ENCODE measurements around the gene MADCAM1.
"Not testable (repeated sequence)": the region's sequence is repeated elsewhere in the genome, so short reads cannot be mapped to it uniquely, and the experiment has no call there.

MADCAM1 gene

DNA sequence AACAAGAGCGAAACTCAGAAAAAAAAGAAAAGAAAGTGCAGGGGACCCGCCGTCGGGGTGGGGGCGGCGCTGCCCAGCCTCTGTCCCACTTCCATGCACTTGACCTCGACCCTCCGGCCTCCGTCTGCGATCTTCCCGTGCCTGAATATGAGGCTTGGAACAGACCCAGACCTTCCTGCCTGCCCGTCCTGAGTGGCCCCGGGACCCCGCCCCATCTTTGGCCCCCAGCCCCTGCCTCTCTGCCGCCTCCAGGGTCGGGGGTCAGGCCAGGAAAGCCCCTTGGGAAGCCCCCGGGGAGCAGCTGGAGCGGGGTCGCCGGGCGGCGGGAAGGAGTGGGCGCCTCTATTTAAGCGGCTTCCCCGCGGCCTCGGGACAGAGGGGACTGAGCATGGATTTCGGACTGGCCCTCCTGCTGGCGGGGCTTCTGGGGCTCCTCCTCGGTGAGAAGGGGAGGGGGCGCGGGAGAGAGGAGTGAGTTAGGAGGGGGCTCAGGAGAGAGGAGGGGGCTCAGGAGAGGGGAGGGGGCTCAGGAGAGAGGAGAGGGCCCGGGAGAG lies at the start of gene MADCAM1:
Gene MADCAM1 (plus strand): TSS at position 375 of the 554 bp plus-strand sequence. CDS start 14 bp downstream, at position 389.
- no peak for DNase-seq

DNA sequence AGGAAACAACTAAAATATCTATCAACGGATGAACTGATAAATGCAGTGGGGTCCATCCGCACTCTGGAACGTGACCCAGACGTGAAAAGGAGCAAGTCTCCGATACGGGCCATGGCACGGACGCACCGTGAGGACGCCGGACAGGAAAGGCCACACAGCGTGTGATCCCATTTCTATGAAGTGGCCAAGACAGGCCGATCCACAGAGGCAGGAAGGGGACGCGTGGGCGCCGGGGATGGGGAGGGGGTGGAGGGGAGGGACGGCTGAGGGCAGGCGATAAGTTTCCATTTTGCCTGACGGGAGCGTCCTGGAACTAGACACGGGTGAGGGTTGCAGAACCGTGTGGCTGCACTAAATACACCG lies 49.2 kb upstream of the MADCAM1 start:
- no peak for DNase-seq

DNA sequence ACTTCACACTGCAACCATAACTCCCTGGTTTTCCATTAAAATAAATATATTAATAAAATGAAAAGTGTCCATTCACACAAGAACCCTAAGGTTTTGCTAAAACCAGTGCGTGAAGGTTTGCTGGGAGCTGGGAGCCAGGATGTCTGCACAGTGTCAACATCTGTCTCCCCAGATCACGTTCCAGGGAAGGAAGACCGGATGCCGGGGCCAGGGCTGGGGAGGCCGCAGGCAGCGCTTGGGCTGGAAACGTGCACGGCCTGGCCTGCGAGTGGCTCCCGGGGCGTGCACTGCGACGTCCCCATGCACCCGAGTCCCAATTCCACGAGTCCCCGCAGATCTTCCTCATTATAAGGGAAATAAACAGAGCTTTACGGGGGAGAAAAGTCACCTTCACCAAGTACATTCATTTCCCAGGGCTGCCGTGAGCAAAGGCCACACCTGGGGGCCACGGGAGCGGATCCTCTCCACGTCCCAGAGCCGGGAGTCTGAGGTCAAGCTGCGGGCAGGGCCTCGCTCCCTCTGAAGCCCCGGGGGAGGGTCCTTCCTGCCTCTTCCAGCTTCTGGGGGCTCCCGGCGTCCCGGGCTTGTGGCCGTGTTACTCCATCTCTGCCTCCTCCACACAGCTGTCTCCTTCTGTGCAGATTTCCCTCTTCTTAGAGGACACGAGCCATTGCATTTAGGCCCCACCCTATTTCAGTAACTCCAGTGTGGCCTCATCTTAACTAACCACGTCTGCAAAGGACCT lies 48.3 kb upstream of the MADCAM1 start:
- DNase-seq: no peak

DNA sequence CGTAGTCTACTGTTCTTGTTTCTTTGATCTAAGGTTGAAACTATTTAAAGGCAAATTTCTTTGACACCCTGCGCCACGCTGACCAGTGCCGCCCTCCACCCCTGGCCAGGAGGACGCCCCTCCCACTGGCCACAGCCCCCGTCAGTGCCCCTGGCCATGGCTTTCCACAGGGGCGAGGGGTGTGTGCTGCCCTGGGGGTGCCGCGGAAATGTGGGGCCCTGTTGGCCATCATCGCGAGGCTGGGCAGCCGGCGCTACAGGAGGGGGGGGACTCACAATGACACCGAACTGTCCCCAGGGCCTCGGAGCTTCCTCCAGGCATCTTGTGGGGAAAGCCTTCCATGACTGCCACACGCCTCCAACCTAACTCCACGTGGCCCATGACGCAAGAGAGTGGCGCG lies 46.4 kb upstream of the MADCAM1 start:
- no peak for DNase-seq

DNA sequence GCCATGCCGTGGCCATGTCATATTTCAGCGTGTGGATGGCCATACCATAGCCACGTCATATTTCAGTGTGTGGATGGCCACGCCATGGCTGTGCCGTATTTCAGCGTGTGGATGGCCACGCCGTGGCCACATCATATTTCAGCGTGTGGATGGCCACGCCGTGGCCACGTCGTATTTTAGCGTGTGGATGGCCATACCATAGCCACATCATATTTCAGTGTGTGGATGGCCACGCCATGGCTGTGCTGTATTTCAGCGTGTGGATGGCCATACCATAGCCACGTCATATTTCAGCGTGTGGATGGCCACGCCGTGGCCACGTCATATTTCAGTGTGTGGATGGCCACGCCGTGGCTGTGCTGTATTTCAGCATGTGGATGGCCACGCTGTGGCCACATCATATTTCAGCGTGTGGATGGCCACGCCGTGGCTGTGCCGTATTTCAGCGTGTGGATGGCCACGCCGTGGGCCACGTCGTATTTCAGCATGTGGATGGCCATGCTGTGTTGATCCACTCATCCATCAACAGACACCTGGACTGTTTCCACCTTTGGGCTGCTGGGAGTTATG lies 45.3 kb upstream of the MADCAM1 start:
- not testable (repeated sequence) for DNase-seq

DNA sequence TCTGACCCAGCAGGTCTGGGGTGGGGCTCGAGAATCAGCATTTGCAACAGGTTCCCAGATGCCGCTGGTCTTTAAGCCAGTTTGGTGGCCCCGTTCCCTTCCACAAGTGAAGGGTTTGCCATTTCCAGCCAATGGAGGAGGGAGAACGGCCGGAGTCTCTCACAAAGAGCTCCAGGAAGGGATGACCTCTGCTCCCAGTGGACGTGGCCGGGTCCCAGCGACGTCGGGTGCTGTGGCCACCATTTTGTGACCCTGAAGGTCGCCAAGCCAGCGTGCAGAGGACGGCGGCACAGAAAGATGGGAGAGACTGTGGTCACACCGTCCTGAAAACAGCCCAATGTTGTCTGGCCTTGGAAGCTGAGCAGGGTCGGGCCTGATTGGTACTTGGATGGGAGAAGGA lies 43.5 kb upstream of the MADCAM1 start:
- DNase-seq: no peak

DNA sequence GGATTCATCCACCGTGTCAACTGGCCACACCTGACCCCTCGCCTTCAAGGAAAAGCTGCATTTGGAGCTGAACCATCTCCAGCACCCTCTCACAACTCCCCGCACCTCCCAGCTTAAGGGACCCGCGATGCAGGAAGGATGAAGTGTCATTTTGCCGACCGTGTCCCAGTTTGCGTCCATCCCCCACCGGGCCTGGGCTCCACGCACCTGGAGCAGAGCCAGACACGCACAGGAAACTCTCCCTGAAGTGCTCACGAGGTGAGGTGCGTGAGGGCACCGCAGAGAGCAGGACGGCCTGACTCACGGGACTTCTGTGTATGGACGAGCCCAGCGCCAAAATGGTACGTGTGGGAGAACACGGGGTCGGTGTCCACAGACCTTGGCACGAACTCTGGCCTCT lies 42.7 kb upstream of the MADCAM1 start:
- DNase-seq: no peak

DNA sequence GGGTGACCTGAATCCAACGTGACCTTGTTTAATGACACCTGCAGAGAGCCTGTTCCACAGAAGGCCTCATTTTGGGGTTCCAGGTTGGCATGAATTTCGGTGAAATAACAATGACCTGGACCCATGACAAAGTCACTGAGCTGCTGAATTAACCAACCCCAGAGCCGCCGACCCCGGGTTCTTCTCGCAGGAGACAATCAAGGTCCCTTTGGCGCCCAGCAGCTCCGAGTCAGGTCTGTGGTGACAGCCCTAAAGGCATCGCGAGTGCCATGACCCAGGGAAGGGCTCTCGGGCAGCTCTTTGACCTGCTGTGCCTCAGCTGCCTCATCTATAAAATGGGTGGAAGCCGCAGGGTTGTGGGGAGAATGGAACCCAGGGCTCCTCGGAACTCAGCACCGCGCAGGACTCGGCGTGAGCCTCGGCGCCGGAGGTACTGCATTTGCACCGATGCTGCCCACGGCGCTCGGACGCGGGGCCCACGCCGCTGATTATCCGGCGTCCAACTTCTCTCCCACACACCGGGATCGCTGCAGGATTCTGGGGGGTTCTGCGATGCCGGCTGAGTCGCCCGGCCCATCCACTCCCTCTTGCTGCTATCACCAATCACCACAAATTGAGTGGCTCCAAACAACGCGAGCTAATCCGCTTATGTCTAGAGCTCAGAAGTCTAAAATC lies 41.1 kb upstream of the MADCAM1 start:
- no peak for DNase-seq

DNA sequence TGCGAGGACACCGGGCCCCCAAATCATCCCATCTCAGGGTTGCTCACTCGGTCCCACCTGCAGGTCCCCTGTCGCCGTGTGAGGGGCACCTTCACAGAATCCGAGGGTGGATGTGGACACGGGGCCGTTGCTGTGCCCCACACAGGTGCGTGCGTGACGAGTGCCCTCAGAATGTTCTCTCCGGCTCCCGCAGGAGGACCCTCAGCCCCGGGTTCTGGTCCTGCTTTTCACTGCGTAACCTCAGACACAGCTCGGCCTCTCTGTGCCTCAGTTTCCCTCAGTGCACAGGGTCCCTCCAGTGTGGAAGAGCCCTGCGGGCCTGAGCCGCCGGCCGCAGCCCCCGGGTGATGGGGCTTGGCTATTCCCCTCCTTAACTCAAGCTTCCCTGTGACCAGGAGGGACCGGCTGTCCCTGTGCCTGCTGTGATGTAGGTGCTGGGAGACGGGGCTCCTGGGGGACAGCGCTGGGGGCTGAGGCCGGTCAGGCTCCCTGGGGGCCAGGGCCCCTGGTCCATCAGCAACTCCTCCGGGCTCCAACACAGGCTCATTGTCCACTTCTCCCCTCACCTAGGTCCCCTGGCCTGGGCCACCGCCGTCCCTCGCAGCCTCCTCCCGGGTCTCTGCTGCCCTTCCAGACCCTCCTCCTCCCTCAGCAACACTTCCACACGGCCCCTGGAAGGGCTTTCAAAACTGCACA lies 40.3 kb upstream of the MADCAM1 start:
- DNase-seq: no peak

DNA sequence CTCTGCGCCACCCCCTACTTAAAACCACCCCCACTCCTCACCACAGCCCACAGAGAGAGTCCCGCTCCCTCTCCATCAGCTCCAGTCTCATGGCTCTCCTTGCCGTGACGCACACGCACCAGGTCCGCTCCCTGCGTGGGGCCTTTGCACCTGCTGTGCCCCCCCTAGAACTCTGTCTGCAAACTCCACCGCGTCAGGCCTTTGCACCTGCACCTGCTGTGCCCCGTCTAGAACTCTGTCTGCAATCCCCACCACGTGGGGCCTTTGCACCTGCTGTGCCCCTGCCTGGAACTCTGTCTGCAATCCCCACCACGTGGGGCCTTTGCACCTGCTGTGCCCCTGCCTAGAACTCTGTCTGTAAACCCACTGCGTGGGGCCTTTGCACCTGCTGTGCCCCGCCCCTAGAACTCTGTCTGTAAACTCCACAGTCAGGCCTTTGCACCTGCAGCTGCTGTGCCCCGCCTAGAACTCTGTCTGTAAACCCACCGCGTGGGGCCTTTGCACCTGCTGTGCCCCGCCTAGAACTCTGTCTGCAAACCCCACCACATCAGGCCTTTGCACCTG lies 39.7 kb upstream of the MADCAM1 start:
- DNase-seq: no peak

DNA sequence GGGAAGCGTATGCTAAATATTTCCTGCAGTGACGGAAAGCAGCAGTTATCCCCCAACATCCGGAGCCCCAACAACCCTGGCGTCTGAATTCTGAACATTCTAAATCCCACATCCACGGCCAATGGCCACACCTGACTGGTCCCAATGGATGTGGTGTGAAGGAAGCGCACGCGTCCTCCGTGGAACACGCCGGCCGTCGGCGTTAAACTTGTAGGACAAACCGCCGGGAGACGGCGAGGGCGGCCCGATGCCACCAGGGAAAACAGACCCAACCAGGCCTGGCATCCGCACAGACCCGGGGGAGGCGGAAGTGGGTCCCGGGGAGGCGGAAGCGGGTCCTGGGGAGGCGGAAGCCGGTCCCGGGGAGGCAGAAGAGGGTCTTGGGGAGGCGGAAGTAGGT lies 38.6 kb upstream of the MADCAM1 start:
- no peak for DNase-seq

DNA sequence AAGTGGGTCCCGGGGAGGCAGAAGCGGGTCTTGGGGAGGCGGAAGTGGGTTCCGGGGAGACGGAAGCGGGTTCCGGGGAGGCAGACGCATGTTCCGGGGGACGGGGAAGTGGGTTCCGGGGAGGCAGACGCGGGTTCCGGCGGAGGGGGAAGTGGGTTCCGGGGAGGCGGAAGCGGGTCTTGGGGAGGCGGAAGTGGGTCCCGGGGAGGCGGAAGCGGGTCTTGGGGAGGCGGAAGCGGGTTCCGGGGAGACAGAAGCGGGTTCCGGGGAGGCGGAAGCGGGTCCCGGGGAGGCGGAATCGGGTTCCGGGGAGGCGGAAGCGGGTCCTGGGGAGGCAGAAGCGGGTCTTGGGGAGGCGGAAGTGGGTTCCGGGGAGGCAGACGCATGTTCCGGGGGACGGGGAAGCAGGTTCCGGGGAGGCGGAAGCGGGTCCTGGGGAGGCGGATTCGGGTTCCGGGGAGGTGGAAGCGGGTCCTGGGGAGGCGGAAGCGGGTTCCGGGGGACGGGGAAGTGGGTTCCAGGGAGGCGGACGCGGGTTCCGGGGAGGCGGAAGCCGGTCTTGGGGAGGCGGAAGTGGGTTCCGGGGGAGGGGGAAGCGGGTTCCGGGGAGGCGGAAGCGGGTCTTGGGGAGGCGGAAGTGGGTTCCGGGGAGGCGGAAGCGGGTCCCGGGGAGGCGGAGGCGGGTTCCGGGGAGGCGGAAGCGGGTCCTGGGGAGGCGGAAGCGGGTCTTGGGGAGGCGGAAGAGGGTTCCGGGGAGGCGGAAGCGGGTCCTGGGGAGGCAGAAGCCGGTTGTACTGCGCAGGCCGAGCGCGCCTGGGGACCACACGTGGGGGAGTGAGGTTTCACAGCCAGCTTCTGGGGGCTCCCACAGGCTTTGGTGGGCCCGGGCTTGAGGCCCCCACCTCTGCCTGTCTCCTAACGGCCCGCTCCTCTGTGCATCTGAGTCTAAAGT lies 37.9 kb upstream of the MADCAM1 start:
- no peak for DNase-seq

DNA sequence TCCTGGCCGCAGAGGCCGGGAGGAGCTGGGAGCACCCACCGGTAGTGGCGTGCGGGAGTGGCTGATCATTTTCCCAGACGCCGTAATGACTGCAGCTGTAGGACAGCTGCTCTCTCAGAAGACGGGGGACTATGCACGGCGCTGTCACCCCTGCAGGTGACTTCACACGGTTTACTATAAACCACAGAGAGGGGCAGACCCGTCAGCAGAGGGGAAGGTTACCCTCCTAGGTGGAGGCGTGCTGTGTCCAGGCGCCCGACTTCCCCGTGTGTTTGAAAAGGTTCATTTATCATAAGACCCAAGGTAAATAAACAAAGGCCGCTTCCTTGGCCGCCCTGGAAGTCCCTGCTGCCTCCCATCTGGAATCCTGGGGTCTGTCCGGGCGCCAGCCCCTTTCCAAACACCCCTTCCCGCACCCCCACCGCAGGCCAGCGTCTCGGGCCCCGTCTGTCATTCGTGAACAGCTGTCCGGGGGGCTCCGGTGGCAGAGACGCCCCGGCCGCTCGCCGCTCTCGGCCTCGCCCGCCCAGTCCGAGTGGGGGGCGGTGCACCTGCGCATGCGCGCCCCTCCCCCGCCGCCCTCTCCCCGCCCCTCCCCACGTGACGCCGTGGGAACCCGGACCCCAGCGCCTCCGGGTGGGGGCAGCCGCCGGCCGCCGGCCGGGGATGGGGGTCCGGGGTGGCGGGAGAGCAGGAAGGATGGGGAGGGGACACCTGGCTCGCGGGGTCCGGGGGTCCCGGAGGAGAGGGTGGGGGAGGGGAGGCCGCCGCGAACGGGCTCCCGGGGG lies 36.4 kb upstream of the MADCAM1 start:
- no peak for DNase-seq

DNA sequence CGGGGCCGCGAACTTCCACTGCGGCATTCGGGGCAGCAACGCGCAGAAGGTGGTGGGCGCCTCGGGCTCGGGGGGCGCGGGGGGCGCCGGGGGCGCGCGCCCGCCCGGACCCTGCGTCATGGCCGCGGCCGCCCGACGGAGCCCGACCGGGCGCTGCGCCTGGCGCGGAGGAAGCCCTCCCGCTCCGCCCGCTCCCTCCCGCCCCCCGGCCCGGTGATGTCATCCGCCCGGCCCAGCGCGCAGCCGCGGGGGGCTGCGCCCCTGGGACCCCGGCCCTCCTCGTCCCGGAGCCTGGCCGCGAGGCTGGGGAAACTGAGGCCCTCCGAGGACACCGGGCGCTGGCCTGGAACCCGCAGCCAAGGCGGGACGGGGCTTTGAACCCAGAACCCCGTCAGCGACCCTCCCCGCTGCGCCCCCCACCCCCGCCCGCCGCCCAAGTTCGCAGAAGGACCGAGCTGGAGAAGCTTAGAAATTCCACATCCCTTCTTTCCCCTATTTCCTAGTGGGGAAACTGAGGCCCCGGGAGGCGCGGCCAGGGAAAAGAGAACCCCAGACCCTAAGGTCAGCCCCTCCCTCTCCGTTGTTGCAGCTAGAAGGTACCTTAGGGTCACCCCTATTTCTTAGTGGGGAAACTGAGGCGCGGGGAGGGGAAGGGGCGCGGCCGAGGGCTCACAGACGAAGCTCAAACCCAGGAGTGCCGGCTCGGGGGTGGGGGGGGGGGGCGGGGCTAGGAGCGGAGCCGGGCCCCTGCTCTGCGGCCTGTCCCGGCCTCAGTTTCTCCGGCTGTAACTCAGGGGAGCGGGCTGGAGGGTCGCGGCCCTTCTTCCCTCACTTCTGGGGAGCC lies 35.2 kb upstream of the MADCAM1 start, which contains the start of gene SHC2:
Gene SHC2 (minus strand): TSS at position 157 of the 844 bp plus-strand sequence. CDS start 37 bp downstream, at position 120.
- no peak for DNase-seq

DNA sequence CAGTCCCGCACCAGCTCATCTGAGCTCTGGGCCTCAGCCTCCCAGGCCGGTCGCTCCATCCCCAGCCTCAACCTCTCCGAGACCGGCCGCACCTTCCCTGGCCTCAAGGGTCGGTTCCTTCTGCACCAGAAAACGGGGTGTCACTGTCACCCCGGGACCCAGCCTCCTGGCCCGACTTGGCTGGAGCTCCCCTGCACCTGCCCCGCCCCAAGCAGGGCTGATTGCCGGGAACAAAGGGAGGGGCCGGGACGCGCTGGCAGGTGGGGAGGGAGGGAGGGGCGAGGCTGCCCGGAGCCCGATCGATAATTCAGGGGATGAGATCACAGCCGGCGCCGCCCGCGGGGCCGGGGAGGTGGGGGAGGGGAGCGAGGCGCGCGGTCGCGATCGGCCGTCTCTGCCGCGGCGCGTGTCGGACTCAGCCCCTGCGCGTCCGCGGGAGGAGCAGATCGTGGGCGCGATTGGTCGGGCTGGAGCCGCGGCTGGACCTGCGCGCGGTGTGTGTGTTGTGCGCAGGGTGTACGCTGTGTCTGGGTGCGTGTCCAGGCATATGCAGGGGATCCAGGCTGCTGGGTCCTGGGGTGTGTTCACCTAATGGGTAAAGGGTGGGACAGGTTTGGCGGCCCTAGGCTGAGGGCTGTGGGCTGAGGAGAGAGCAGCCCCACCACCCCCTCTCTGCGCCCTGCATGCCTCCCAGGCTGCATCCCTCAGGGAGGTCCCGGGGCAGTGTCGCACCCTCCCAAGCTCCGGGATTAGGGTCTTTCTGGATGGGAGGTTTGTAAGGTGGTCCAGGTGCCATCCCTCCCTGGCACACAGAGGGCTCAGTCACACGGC lies 34.4 kb upstream of the MADCAM1 start:
- no peak for DNase-seq

DNA sequence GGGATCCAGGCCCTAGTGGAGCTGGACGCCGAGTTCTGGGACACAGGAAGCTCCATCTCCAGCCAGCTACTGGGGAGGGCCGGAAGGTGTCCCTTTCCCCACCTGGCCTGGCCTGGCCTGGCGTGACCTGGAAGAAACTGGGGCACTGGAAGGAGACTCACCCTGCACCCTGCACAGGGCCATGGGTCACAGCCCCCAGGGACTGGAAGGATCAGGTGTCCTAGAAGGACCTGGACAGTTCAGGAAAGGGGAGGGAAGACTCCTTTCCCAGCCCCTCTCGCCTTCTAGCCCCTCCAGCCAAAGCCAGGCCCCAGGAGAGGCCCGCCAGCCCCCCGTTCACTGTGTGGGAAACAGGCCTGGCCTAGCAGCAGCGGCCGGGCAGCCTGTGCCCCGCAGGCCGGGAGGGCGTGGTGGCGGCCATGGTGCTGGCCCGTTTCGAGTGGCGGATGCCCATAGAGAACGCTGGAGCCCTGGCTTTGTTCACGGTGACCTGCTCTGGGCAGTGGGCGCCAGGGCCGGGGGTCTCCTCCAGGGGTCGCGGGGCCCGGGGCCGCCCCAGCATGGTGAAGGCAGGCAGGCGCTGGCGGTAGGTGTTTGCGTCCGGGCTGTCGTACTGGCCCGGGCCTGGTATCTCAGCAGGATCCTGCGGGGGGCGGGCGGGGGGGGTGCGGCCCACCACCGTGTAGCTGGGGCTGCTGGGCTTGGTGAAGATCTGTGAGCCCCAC lies 32.6 kb upstream of the MADCAM1 start:
- DNase-seq: no peak

DNA sequence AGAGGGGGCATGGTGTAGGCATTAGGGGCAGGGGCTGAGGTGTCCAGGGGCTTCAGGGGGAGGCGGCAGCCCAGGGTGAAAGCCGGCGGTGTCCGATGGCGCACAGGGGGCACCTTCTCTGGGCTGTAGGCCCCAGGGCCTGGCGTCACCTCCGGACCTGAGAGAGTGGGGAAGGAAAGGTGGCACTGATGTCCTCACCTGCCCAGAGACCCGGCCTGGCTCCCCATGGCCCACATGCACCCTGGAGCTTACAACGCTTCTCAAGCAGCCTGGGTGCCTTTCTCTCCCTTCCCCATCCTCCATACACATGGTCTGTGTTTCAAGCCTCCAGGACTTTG lies 32.1 kb upstream of the MADCAM1 start:
- no peak for DNase-seq

DNA sequence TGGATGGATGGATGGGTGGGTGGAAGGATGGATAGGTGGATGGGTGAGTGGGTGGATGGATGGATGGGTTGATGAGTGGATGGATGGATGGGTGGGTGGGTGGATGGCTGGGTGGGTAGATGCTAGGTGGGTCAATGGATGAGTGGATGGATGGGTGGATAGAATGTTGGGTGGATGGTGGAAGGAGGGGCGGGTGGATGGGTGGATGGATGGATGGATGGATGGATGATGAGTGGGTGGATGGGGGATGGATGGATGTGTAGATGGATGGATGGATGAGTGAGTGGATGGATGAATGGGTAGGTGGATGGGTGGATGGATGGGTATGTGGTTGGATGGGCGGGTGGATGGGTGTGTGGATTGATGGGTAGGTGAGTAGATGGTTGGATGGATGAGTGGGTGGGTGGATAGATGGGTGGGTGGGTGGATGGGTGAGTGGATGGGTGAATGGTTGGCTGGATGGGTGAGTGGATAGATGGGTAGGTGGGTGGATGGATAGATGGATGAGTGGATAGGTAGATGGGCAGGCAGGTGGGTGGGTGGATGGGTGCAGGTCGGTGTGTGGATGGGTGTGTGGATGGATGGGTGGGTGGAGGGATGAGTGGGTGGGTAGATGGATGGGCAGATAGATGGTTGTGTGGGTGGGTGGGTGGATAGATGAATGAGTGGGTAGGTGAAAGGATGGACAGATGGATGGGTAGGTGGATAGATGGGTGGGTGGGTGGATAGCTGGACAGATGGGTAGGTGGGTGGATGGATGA lies 31.1 kb upstream of the MADCAM1 start:
- no peak for DNase-seq

Measured in fibroblast of skin of right quadriceps (primary cell).